ENCODE results near the gene RGMB.

RGMB gene

DNA sequence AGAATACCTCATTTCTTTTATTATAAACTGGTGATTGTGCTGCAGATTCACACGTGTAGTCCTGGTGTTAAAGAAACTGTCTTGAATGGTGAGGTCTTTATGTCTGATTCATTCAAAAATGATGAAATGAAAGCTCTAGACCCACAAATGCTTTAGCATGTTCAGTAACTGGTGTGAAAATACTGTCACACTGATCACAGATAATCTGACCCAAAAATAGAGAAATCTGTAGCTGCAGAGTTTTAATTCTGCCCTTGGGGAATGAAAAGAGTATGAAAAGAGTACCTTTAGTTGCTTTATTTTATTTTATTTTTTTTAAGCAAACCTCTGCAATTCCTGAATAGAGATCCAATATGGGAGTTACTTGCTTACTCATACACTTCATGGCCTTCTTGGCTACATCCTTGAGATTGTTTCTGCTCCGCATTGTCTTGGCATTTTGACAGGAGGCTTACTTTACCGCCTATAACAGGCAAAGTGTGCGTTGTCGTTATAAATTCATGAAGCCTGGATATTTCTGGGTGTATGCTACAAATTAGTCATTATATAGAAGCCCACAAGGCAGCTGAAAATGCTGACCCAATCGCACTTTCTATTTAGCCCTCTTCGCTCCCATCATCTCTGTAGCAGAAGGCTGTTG, 2.7 kb downstream of the RGMB start:
- TF ChIP-seq CTCF (IDR thresholded peaks at IDR 0.05), result no peak

GRCh38 chr5:98777295-98777694, 3.8 kb downstream of the RGMB start:
- no peak for TF ChIP-seq CTCF (IDR thresholded peaks at IDR 0.05)

GRCh38 chr5:98779264-98779877, 5.9 kb downstream of the RGMB start:
- TF ChIP-seq CTCF (IDR thresholded peaks at IDR 0.05), result no peak

GRCh38 chr5:98780390-98780789, 6.9 kb downstream of the RGMB start:
- no peak for TF ChIP-seq CTCF (IDR thresholded peaks at IDR 0.05)

GRCh38 chr5:98781520-98781919, 8.1 kb downstream of the RGMB start:
- TF ChIP-seq CTCF (IDR thresholded peaks at IDR 0.05), result no peak

- no peak for TF ChIP-seq CTCF (IDR thresholded peaks at IDR 0.05)
These were observed 8.5 kb downstream of the RGMB start for GRCh38 chr5:98781964-98782363.

DNA sequence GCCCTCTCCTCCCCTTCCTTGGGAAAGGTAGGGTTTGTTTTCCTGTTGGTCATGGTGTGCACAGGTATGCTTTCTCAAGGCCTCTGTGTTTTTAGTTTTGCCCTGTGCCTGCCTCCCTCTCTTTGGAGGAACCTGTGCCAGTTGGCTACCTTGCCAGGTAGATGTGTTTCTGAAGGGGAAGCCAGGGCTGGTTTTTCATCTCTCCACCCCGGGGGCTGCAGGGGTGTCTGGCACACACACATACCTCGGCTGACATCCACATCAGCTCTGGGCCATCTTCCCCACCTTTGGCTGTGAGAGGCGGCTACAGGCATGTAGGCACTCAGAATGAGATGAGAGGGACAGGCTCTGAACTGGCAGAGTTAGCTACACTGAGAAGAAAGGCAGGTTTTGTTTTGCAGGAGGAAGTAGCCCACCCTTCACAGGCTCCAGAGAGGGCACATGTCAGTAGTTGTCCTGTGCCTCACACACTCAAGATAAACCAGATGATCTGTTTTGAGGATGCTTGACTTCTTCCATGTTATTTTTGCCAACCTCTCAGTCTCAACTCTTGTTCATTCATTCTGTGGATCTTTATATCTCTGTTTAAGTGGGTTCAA, 9.7 kb downstream of the RGMB start:
- TF ChIP-seq CTCF (IDR thresholded peaks at IDR 0.05), result no peak
